ENCODE data around the gene ARAP1.

Gene ARAP1

GRCh38 chr11:72668629-72669347 is 83.4 kb downstream of the ARAP1 start:
- DNase-seq (ENCODE audit: low read depth, low spot score): no peak

- no peak for DNase-seq (ENCODE audit: low read depth, low spot score)
Observed at GRCh38 chr11:72665911-72666472, 86.2 kb downstream of the ARAP1 start.

- DNase-seq (ENCODE audit: low read depth, low spot score): no peak
Observed at GRCh38 chr11:72662036-72662435, 90.2 kb downstream of the ARAP1 start.

GRCh38 chr11:72661486-72661885 is 90.7 kb downstream of the ARAP1 start:
- no peak for DNase-seq (ENCODE audit: low read depth, low spot score)

- no peak for DNase-seq (ENCODE audit: low read depth, low spot score)
Observed at GRCh38 chr11:72658989-72659640, 93.1 kb downstream of the ARAP1 start.

- DNase-seq (ENCODE audit: low read depth, low spot score): no peak
Observed at GRCh38 chr11:72657411-72658100, 94.7 kb downstream of the ARAP1 start.

- no peak for DNase-seq (ENCODE audit: low read depth, low spot score)
Observed at GRCh38 chr11:72655896-72656464, 96.2 kb downstream of the ARAP1 start.

- DNase-seq (ENCODE audit: low read depth, low spot score): no peak
Observed at GRCh38 chr11:72655014-72655413, 97.2 kb downstream of the ARAP1 start.

- no peak for DNase-seq (ENCODE audit: low read depth, low spot score)
Observed at GRCh38 chr11:72653649-72654048, 98.6 kb downstream of the ARAP1 start.

- DNase-seq (ENCODE audit: low read depth, low spot score): no peak
Observed at GRCh38 chr11:72652873-72653630, 99.2 kb downstream of the ARAP1 start.

GRCh38 chr11:72652133-72652532 is 100.1 kb downstream of the ARAP1 start:
- no peak for DNase-seq (ENCODE audit: low read depth, low spot score)

GRCh38 chr11:72649215-72649976 is 102.8 kb downstream of the ARAP1 start:
- no peak for DNase-seq (ENCODE audit: low read depth, low spot score)

- DNase-seq (ENCODE audit: low read depth, low spot score): no peak
Observed at GRCh38 chr11:72648384-72649136, 103.6 kb downstream of the ARAP1 start.

GRCh38 chr11:72647882-72648281 is 104.3 kb downstream of the ARAP1 start:
- no peak for DNase-seq (ENCODE audit: low read depth, low spot score)

GRCh38 chr11:72646472-72646871 is 105.7 kb downstream of the ARAP1 start:
- no peak for DNase-seq (ENCODE audit: low read depth, low spot score)

GRCh38 chr11:72646024-72646423 is 106.2 kb downstream of the ARAP1 start:
- DNase-seq (ENCODE audit: low read depth, low spot score): no peak

- DNase-seq (ENCODE audit: low read depth, low spot score): no peak
Observed at GRCh38 chr11:72643547-72643946, 108.7 kb downstream of the ARAP1 start.

- no peak for DNase-seq (ENCODE audit: low read depth, low spot score)
Observed at GRCh38 chr11:72642884-72643522, 109.2 kb downstream of the ARAP1 start.

Data from brain pericyte (primary cell).